HG03064 (cell line): ENCODE results near the gene DDX4.

ENCODE experiments used
- ATAC-seq: cut with Tn5 transposase; IDR thresholded peaks from one replicate; pipeline ENCODE4 v1.9.1; 2021; ENCODE audit warnings: low read depth; ENCODE audit not compliant: unreplicated experiment

DDX4 gene

GRCh38 chr5:55820488-55820887, 82.6 kb downstream of the DDX4 start:
- no peak for ATAC-seq

GRCh38 chr5:55821731-55822512, 84.1 kb downstream of the DDX4 start:
- ATAC-seq, result no peak

GRCh38 chr5:55823151-55823796, 85.4 kb downstream of the DDX4 start:
- no peak for ATAC-seq

GRCh38 chr5:55829956-55830355, 92.1 kb downstream of the DDX4 start:
- no peak for ATAC-seq

- no peak for ATAC-seq
Measured at GRCh38 chr5:55832446-55832845, 94.6 kb downstream of the DDX4 start.

GRCh38 chr5:55836191-55836590, 98.3 kb downstream of the DDX4 start:
- ATAC-seq, result no peak

- ATAC-seq, result no peak
Measured at GRCh38 chr5:55841976-55842375, 104.1 kb downstream of the DDX4 start.

- no peak for ATAC-seq
Measured at GRCh38 chr5:55847837-55848236, 110.0 kb downstream of the DDX4 start.

- ATAC-seq, result no peak
Measured at GRCh38 chr5:55848783-55849182, 110.9 kb downstream of the DDX4 start.

- no peak for ATAC-seq
Measured at GRCh38 chr5:55850839-55851674, 113.2 kb downstream of the DDX4 start, which contains the start of gene IL31RA. Gene IL31RA, plus strand, starts transcription at chr5:55851357. Its CDS starts 214 bp downstream, at chr5:55851571.

GRCh38 chr5:55851675-55851979, 113.8 kb downstream of the DDX4 start:
- ATAC-seq, result no peak

- no peak for ATAC-seq
Measured at GRCh38 chr5:55852503-55852902, 114.6 kb downstream of the DDX4 start.

- ATAC-seq, result no peak
Measured at GRCh38 chr5:55853041-55853670, 115.3 kb downstream of the DDX4 start.

GRCh38 chr5:55853818-55854217, 116.0 kb downstream of the DDX4 start:
- no peak for ATAC-seq

GRCh38 chr5:55855509-55855908, 117.6 kb downstream of the DDX4 start:
- no peak for ATAC-seq

GRCh38 chr5:55856516-55857246, 118.8 kb downstream of the DDX4 start:
- no peak for ATAC-seq

GRCh38 chr5:55857247-55857640, 119.4 kb downstream of the DDX4 start:
- no peak for ATAC-seq

GRCh38 chr5:55858104-55858503, 120.2 kb downstream of the DDX4 start:
- ATAC-seq, result no peak

- no peak for ATAC-seq
Measured at GRCh38 chr5:55860288-55860687, 122.4 kb downstream of the DDX4 start.

- ATAC-seq, result no peak
Measured at GRCh38 chr5:55860709-55861108, 122.8 kb downstream of the DDX4 start.
